ENCODE measurements around the gene SLC51A.

- no peak for TF ChIP-seq POLR2A (IDR thresholded peaks at IDR 0.05)
- no peak for TF ChIP-seq CTCF (IDR thresholded peaks at IDR 0.05 in 8 of 11, conservative IDR thresholded peaks at IDR 0.05 in 3 of 11)
- TF ChIP-seq POLR2AphosphoS5 (IDR thresholded peaks at IDR 0.05) = no peak
Measured at GRCh38 chr3:196216089-196216564, at the start of gene SLC51A.

Data from spleen (tissue), 7 donors.